Psoas muscle (tissue), 8 donors: Measurements from ENCODE around the gene MTIF2. TPM values are rescaled to one million over a fixed set of nuclear protein-coding genes. Genes with fewer than 3 reads are reported as not detected.
"Not testable (repeated sequence)": the region's sequence is repeated elsewhere in the genome, so short reads cannot be mapped to it uniquely, and the experiment has no call there.

ENCODE experiments used
- ATAC-seq, 4 donors: fragments of 200-7000 bp; cut with Tn5 transposase; one replicate each; pipeline ENCODE4 v1.9.1; 2020; ENCODE audit warnings: moderate library complexity in 3 of 4, mild to moderate bottlenecking in 2 of 4
- DNase-seq, 2 donors: peaks; one replicate each; pipeline ENCODE4 v3.0.0-alpha.2; 2020
- H3K27ac ChIP-seq: fragments of 200-600 bp; one replicate; pipeline ENCODE4 v1.8.0; 2022
- H3K27me3 ChIP-seq, 3 donors: fragments of 200-600 bp in 1 of 3; one replicate each; pipeline versions ENCODE4 v1.6.1 to v1.8.0; 2013 to 2022; ENCODE audit warnings: low read length in 2 of 3, mild to moderate bottlenecking in 2 of 3, moderate library complexity in 1 of 3; ENCODE audit not compliant: insufficient read depth in 3 of 3
- H3K36me3 ChIP-seq, 2 donors: fragments of 200-600 bp in 1 of 2; one replicate each; pipeline versions ENCODE4 v1.6.1 to v1.8.0; 2013 to 2022; ENCODE audit warnings: low read depth in 1 of 2, mild to moderate bottlenecking in 1 of 2, moderate library complexity in 1 of 2; ENCODE audit not compliant: insufficient read depth in 1 of 2
- H3K4me1 ChIP-seq: fragments of 200-600 bp; one replicate; pipeline ENCODE4 v1.8.0; 2022
- H3K4me3 ChIP-seq: fragments of 200-600 bp; one replicate; pipeline ENCODE4 v1.8.0; 2022; ENCODE audit warnings: mild to moderate bottlenecking
- H3K9me3 ChIP-seq: fragments of 200-600 bp; one replicate; pipeline ENCODE4 v1.8.0; 2022
- WGBS, 3 donors: extraction: QIAGEN DNeasy Blood & Tissue Kit; methylation state at CpG; one replicate each; pipeline versions ENCODE4 v1.1.6 to v1.1.7; 2013; 5-methylcytosine and 5-hydroxymethylcytosine counted together
- intact Hi-C, 2 donors: fragments of 100-400 bp; cut with DNase I; formaldehyde crosslinking; loops; one replicate each; pipeline versions ENCODE4 v1.11.0 to v1.14.2; 2022
- polyA plus RNA-seq, 3 donors: library from polyadenylated mRNA; stranded (reverse); fragments of 200-250 nt; gene quantifications; one replicate each; pipeline ENCODE4 v1.2.3, GENCODE V29; 2013
- total RNA-seq, 4 donors: library from RNA; stranded (reverse); fragmentation: NEBNext Ultra II Directional in 2 of 4; extraction: Animal tissue kit (Norgen Biotek cat#: 25700) in 2 of 4; gene quantifications; one replicate each; pipeline versions ENCODE4 v1.2.1 to v1.2.4, GENCODE V29; 2021 to 2023
- TF ChIP-seq, protein P1 (sequence below): fragments of 200-600 bp; IDR thresholded peaks from one replicate; pipeline ENCODE4 v1.8.0; 2022; ENCODE audit warnings: antibody characterized with exemption
- donor health status: healthy with polysubstance abuse.
- donor health status: DM: no; HTN: no; CAD: no; lungs with moderate emphysema.
- donor health status: Bipolar disorder and iron deficiency.
- donor health status: healthy.
- donor health status: DM: yes; HTN: yes; CAD: no.
- donor health status: DM: no; HTN: no; CAD: no.
- donor health status: DM: no; HTN: no; CAD: no.
- donor health status: DM: yes; HTN: yes; CAD: no.

The MTIF2 gene
- total and polyA plus RNA-seq, 7 donors, result 31.8 to 64.6 (median 39.5) TPM

DNA sequence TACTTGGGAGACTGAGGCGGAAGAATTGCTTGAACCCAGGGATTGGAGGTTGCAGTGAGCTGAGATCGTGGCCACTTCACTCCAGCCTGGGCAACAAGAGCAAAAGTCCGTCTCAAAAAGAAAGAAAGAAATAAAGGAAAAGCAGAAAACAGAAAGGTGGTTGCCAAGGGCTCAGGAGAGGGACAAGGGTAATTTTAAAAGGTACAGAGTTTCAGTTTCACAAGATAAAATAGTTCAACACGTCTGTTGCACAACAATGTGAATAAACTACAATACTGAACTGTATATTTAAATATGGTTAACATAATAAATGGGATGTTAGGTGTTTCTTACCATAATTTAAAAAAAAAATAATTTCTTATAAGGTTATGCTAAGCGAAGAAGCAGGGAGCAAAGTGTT lies 23.6 kb downstream of the MTIF2 start:
- ATAC-seq (no peak), DNase-seq (no peak)
- 90 to 97% (median 92%) methylated on average over 5 of the region's 5 CpGs for WGBS, 3 donors
- no peaks in the 10 kb centered on the region for H3K9me3 ChIP-seq
- intact Hi-C loops, result no loop called here
- H3K36me3 ChIP-seq, result peaks cover 6 to 98% of the 10 kb centered on the region in 2 donors
- H3K27ac ChIP-seq, result no peak overlapping the region
- TF ChIP-seq, protein P1, sequence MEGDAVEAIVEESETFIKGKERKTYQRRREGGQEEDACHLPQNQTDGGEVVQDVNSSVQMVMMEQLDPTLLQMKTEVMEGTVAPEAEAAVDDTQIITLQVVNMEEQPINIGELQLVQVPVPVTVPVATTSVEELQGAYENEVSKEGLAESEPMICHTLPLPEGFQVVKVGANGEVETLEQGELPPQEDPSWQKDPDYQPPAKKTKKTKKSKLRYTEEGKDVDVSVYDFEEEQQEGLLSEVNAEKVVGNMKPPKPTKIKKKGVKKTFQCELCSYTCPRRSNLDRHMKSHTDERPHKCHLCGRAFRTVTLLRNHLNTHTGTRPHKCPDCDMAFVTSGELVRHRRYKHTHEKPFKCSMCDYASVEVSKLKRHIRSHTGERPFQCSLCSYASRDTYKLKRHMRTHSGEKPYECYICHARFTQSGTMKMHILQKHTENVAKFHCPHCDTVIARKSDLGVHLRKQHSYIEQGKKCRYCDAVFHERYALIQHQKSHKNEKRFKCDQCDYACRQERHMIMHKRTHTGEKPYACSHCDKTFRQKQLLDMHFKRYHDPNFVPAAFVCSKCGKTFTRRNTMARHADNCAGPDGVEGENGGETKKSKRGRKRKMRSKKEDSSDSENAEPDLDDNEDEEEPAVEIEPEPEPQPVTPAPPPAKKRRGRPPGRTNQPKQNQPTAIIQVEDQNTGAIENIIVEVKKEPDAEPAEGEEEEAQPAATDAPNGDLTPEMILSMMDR, result no peak
- H3K4me1 ChIP-seq, result no peaks in the 10 kb centered on the region
- H3K27me3 ChIP-seq, result no peaks in the 10 kb centered on the region
- no peak overlapping the region for H3K4me3 ChIP-seq

DNA sequence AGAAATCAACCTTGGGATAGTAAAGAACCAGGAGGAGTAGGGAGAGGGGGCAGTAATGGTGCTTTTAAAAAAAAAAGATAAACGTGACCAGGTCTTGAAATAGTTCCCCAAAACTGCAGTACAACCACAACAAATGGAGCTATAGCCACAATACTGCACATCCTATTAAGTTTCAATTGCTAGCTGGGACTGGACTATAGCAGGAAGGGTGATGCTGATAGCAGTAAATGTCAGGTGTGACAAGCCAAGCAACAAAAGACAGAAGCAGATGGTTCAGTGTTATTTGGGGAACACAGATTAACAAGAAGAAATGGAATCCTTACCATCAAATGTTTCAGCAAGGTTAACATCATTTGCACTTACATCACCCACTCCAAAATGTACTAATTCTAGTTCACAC lies 26.4 kb downstream of the MTIF2 start:
- TF ChIP-seq, protein P1, result no peak
- intact Hi-C loops, result no loop called here
- 64 to 74% (median 67%) methylated on average over 1 of the region's 1 CpG for WGBS, 3 donors
- no peak overlapping the region for H3K27ac ChIP-seq
- no peaks in the 10 kb centered on the region for H3K27me3 ChIP-seq
- H3K9me3 ChIP-seq, result no peaks in the 10 kb centered on the region
- DNase-seq (no peak), ATAC-seq (no peak)
- H3K36me3 ChIP-seq, result peaks cover 2 to 99% of the 10 kb centered on the region in 2 donors
- no peak overlapping the region for H3K4me3 ChIP-seq
- H3K4me1 ChIP-seq, result no peaks in the 10 kb centered on the region

DNA sequence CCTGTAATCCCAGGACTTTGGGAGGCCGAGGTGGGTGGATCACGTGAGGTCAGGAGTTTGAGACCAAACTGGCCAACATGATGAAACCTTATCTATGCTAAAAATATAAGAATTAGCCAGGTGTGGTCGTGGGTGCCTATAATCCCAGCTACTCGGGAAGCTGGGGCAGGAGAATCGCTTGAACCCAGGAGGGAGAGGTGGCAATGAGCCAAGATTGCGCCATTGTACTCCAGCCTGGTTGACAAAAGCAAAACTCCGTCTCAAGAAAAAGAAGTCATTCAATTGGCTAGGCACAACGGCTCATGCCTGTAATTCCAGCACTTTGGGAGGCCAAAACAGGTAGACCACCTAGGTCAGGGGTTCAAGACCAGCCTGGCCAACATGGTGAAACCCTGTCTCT lies 27.4 kb downstream of the MTIF2 start:
- ATAC-seq, H3K4me3 ChIP-seq, H3K4me1 ChIP-seq, H3K27ac ChIP-seq, H3K27me3 ChIP-seq, intact Hi-C loops, DNase-seq, H3K9me3 ChIP-seq: not testable (repeated sequence)
- 73 to 88% (median 85%) methylated on average over 8 of the region's 8 CpGs for WGBS, 3 donors
- H3K36me3 ChIP-seq, result peaks cover 2 to 98% of the 10 kb centered on the region in 2 donors

GRCh38 chr2:55239656-55240222 lies 29.3 kb downstream of the MTIF2 start:
- 71 to 72% (median 71%) methylated on average over 4 of the region's 4 CpGs for WGBS, 3 donors
- intact Hi-C loops, result no loop called here

DNA sequence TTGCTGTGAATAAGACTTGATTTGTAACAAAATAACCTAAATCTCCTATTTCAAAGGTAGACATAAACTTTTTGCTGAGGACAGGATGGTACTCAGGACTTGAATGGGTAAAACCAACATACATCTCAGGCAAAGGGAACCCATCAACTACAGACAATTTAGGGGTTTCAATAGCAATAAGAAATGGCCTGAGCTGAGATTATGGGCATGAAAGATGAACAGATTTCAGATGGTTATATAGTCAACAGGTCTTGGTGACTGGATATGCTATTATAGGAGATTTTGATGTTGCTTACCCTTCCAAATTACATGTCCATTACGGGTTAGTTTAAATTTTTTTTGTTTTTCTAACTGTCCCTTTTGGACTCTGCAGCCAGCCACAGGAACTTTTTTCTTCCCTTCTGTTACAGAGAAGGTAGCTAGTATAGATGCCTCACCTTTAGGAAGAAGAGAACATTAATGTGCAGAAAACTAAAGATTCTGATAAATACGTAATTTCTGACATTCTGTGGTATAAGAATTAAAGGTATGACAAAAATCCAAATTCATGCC lies 32.0 kb downstream of the MTIF2 start:
- TF ChIP-seq, protein P1, result no peak
- DNase-seq (no peak), ATAC-seq (no peak)
- 82 to 86% (median 86%) methylated on average over 2 of the region's 2 CpGs for WGBS, 3 donors
- H3K27me3 ChIP-seq, result no peaks in the 10 kb centered on the region
- H3K27ac ChIP-seq, result no peak overlapping the region
- intact Hi-C loops, result no loop called here
- H3K4me1 ChIP-seq, result peaks cover 15% of the 10 kb centered on the region
- peaks cover 12 to 86% of the 10 kb centered on the region in 2 donors for H3K36me3 ChIP-seq
- no peaks in the 10 kb centered on the region for H3K9me3 ChIP-seq
- H3K4me3 ChIP-seq, result no peak overlapping the region

More at GRCh38 chr2:55239656-55240222, 29.3 kb downstream of the MTIF2 start:
- Histone ChIP-seq H3K27ac (no peak overlapping the region), H3K4me1 (peaks cover 2% of the 10 kb centered on the region), H3K4me3 (no peak overlapping the region), H3K27me3 (no peaks in the 10 kb centered on the region), H3K36me3 (peaks cover 9 to 98% of the 10 kb centered on the region in 2 donors), H3K9me3 (no peaks in the 10 kb centered on the region)
- DNase-seq (no peak), ATAC-seq (no peak)
- TF ChIP-seq, protein P1, result no peak
